Fibroblast of the aortic adventitia (primary cell): ENCODE data around the gene LYAR. TPM values are rescaled to one million over a fixed set of nuclear protein-coding genes. Genes with fewer than 3 reads are reported as not detected.

ENCODE experiments used
- DNase-seq: peaks from one replicate; pipeline ENCODE4 v3.0.0-alpha.2; 2010; ENCODE audit warnings: low read depth
- H3K4me3 ChIP-seq: 2 replicates; pipeline ENCODE4 v1.5.1; 2011; ENCODE audit warnings: low read depth, mild to moderate bottlenecking, control low read depth, low read length, moderate library complexity
- total RNA-seq: library from RNA; depleted of rRNA; stranded (reverse); fragments of >200 nt; gene quantifications from 2 replicates; pipeline ENCODE4 v1.2.3, GENCODE V29; 2012; ENCODE audit warnings: low replicate concordance
- TF ChIP-seq, protein P1 (sequence below): IDR thresholded peaks from 2 replicates; pipeline ENCODE4 v1.5.1; 2011; ENCODE audit warnings: mild to moderate bottlenecking, low read length, control low read depth, inconsistent platforms; ENCODE audit not compliant: insufficient read depth

Gene LYAR
- total RNA-seq, 1 donor: 14.0 TPM

DNA sequence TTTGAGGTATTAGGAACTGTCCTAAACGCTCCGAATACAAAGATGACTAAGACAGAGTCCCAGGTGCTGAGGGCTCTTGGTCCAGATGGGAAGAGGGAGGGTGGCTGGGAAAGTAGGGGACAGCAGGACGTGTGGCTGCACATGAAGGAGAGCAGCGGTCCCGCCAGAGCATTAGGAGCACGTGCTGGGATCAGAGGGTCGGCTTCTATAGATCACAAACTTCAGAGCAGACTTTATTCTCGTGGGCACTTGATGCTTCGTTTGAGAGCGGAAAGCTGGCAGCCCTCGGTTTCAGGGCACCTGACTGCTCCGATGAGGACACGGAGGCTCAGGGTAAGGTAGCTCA is 26.2 kb upstream of the LYAR start:
- DNase-seq: no peak
- TF ChIP-seq, protein P1, sequence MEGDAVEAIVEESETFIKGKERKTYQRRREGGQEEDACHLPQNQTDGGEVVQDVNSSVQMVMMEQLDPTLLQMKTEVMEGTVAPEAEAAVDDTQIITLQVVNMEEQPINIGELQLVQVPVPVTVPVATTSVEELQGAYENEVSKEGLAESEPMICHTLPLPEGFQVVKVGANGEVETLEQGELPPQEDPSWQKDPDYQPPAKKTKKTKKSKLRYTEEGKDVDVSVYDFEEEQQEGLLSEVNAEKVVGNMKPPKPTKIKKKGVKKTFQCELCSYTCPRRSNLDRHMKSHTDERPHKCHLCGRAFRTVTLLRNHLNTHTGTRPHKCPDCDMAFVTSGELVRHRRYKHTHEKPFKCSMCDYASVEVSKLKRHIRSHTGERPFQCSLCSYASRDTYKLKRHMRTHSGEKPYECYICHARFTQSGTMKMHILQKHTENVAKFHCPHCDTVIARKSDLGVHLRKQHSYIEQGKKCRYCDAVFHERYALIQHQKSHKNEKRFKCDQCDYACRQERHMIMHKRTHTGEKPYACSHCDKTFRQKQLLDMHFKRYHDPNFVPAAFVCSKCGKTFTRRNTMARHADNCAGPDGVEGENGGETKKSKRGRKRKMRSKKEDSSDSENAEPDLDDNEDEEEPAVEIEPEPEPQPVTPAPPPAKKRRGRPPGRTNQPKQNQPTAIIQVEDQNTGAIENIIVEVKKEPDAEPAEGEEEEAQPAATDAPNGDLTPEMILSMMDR: no peak
- H3K4me3 ChIP-seq: no peak overlapping the region

DNA sequence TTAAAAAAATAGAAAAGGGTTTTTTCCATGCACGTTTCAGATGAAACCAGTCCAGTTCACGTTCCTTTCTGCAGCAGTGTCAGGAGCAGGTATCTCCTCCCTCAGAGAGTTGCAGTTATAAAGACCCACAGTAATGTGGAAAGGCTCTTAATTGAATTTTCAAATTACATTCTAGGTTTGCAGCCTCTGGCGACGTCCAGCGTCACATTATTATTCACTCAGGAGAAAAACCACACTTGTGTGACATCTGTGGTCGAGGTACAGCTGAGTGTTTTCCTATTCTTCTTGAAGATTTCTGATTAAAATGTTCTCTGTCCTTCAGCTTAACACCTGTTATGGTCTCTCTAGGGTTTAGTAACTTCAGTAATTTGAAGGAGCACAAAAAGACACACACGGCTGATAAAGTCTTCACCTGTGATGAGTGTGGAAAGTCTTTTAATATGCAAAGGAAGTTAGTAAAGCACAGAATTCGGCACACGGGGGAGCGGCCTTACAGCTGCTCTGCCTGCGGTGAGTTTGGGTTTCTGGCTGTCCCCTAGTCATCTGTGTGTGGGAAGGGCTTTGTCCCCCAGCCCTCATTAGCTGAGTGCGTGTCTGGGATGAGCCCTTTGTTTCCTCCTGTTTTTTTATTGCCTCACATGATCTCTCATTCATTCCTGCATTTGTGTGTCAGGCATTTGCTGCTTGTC is 25.7 kb upstream of the LYAR start:
- TF ChIP-seq, protein P1: no peak
- DNase-seq: no peak
- H3K4me3 ChIP-seq: no peak overlapping the region

DNA sequence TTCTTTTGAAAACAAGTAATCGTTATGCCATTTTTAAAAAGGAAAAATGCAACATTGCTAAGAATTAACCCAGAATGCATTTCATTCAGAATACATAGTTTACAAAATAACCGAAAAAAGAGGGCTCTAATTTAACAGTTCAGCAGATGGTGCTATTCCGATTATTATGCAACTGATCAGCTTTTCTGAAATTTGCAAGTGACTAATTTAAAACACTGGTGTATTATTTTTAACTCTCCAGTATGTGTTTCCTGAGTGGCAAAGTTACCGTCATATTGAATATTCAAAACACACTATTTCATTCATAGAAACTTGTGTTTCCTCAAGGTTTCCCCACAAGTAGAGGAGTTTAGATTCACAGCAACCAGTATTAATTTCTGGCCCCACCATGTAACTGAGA is 21.2 kb upstream of the LYAR start:
- H3K4me3 ChIP-seq: no peak overlapping the region
- TF ChIP-seq, protein P1: no peak
- no peak for DNase-seq

DNA sequence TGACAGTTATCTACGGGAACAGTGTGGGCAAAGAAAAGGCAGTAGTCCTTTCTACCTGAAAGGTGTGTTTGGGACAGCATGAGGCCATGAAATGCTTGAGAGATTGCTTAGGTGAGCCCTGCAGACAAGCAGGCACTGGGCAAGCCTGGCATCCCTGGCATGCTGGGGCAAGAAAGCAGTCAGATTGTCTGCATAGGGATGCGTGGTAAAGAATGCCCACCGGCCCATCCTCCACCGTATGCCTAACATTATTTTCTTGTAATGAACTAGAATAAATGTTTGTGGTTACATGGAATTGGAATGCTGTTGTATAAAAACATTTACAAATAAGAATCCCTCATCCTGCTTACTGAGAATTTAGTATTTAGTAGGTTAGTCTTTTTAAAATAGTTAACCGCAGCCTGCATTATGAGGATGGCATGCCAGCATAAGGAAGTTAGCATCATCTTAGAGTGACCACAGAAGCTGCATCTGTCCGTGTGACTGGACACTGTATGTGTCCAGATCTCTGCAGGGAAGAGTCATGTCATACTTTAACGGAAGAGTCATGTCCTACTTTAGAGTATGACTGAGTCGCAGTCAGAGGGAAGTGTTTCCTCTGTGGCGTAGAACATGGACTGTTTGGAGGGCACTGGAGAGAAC is 19.0 kb upstream of the LYAR start:
- no peak for DNase-seq
- TF ChIP-seq, protein P1: no peak
- H3K4me3 ChIP-seq: no peak overlapping the region

DNA sequence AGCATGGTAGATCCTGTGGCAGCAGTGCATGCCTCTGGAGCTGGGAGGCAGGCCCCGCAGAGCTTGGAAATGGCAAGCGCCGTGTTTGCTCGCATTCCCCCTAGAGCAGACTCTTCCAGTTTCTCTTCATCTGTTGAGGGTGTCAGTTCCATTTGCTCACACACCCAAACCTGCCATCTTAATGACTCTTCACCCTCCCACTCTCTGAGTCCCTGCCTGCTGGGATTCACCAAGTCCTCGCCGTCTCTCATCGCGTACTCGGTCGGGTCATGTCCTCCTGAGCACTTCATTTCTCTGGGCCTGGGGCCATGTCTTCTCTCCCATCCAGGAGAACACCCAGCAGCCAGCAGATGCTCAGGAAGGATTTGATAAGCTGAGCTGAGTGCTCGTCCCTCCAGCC is 17.0 kb upstream of the LYAR start:
- TF ChIP-seq, protein P1: no peak
- no peak overlapping the region for H3K4me3 ChIP-seq
- DNase-seq: no peak

DNA sequence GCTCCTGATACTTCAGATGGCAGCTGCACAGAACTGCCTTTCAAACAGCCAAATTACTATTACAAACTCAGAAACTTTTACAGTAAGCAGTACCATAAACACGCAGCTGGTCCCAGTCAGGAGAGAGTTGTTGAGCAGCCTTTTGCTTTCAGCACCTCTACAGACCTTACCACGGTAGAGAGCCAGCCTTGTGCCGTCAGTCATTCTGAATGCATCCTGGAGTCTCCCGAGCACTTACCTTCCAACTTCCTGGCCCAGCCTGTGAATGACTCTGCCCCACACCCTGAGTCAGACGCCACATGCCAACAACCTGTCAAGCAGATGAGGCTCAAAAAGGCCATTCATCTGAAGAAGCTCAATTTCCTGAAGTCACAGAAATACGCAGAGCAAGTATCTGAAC is 12.5 kb upstream of the LYAR start:
- H3K4me3 ChIP-seq: no peak overlapping the region
- DNase-seq: no peak
- TF ChIP-seq, protein P1: no peak
